ENCODE measurements around the gene RAD51.

GRCh38 chr15:40743485-40743901 lies 48.5 kb downstream of the RAD51 start:
- no peak for TF ChIP-seq CTCF (IDR thresholded peaks at IDR 0.05; ENCODE audit: poor library complexity, severe bottlenecking)
- TF ChIP-seq EZH2 (IDR thresholded peaks at IDR 0.05; ENCODE audit: borderline replicate concordance, insufficient read depth, low read length, poor library complexity, severe bottlenecking), result no peak

Data from neural cell (in vitro differentiated cells).